Astrocyte of the cerebellum (primary cell): ENCODE measurements around the gene PDLIM4.
A peak's percentile ranks its signal among the peaks of the same experiment; 100 is the strongest.

Experiments used
- DNase-seq: peaks from one replicate; pipeline ENCODE4 v3.0.0-alpha.2; 2011; ENCODE audit warnings: low read depth
- H3K4me3 ChIP-seq: 2 replicates; pipeline ENCODE4 v1.5.1; 2011; ENCODE audit warnings: mild to moderate bottlenecking, low read depth, low read length, moderate library complexity
- CTCF ChIP-seq: IDR thresholded peaks from 2 replicates; pipeline ENCODE4 v1.5.1; 2012; ENCODE audit warnings: low read length, low read depth, moderate library complexity, mild to moderate bottlenecking; ENCODE audit errors: missing control alignments
- in situ Hi-C: cut with HindIII; loops from 2 replicates; pipeline ENCODE4 v1.10.0; 2017; ENCODE audit warnings: low sequenced_read_pairs

PDLIM4 gene

GRCh38 chr5:132265336-132266030 lies 8.0 kb downstream of the PDLIM4 start:
- H3K4me3 ChIP-seq, result no peak overlapping the region
- peak; percentile 89 for DNase-seq
- in situ Hi-C loops, result no loop called here
- no peak for TF ChIP-seq CTCF

- H3K4me3 ChIP-seq, result no peak overlapping the region
- in situ Hi-C loops, result no loop called here
- no peak for TF ChIP-seq CTCF
Observed at GRCh38 chr5:132266031-132266835, 8.7 kb downstream of the PDLIM4 start.

DNA sequence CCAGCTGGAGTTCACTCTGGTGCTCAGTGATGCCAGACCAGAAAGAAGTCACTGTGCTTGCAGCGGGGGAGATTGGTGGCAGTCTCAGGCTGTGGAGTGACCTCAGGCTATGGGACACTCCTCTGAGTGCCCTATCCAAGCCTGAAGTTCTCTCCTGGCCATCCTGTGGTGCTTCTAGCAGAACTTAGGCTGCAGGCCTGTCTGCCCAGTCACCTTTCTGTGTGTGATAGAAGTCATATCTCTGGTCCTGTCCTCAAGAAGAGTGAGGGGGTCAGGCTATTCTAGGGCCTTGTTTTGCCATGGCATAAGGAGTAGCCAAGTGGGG lies 9.3 kb downstream of the PDLIM4 start:
- in situ Hi-C loops, result no loop called here
- no peak overlapping the region for H3K4me3 ChIP-seq
- no peak for TF ChIP-seq CTCF
- no peak for DNase-seq

More at GRCh38 chr5:132266031-132266835, 8.7 kb downstream of the PDLIM4 start:
- no peak for DNase-seq

- DNase-seq, result no peak
- in situ Hi-C loops, result no loop called here
- TF ChIP-seq CTCF, result no peak
- H3K4me3 ChIP-seq, result no peak overlapping the region
Observed at GRCh38 chr5:132267166-132267739, 9.8 kb downstream of the PDLIM4 start.

- no peak overlapping the region for H3K4me3 ChIP-seq
- in situ Hi-C loops, result no loop called here
- no peak for TF ChIP-seq CTCF
- DNase-seq, result no peak
Observed at GRCh38 chr5:132267931-132268768, 10.7 kb downstream of the PDLIM4 start.

DNA sequence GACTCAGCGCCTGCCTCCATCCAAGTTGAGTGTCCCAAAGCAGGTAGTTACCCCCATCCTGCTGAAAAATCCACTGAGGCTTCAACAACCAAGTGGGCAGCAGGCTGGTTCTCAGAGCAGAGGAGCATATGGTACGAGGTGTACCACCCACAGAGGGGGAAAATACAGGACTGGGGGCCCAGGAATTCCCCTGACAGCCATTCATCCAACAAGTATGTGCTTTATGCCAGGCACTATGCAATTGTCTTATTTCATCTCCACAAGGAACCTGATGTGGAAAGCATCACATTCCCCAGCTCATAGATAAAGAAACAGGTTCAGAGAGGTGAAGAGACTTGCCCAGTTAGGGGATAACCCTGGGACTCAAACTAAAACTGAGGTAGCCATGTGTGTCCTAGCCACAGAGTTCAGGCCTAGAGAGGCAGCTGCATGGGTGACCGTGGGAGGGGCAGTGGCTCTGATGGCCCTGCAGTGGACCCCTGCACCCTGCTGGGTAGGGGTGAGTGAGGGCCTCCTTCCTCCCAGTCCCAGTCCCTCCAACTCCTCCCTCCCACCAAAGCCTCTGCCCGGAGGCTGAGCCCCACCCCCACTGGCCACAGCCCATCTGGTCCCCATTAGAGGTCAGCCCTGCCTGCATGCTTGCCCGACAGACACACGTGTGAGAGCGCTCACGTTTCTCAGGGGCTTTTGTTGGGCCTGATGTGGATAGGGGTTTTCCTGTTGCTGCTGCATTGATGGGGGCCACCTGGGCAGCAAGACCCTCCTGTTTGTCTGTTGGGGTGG lies 11.5 kb downstream of the PDLIM4 start:
- no peak for TF ChIP-seq CTCF
- DNase-seq, result no peak
- no peak overlapping the region for H3K4me3 ChIP-seq
- in situ Hi-C loops, result no loop called here
